GM18498 (cell line): Measurements from ENCODE around the gene KIAA1755.
"Not testable (repeated sequence)": the region's sequence is repeated elsewhere in the genome, so short reads cannot be mapped to it uniquely, and the experiment has no call there.

Experiments used
- ATAC-seq: cut with Tn5 transposase; IDR thresholded peaks from one replicate; pipeline ENCODE4 v1.9.1; 2021; ENCODE audit warnings: mild to moderate bottlenecking, moderate library complexity; ENCODE audit not compliant: unreplicated experiment

Gene KIAA1755

DNA sequence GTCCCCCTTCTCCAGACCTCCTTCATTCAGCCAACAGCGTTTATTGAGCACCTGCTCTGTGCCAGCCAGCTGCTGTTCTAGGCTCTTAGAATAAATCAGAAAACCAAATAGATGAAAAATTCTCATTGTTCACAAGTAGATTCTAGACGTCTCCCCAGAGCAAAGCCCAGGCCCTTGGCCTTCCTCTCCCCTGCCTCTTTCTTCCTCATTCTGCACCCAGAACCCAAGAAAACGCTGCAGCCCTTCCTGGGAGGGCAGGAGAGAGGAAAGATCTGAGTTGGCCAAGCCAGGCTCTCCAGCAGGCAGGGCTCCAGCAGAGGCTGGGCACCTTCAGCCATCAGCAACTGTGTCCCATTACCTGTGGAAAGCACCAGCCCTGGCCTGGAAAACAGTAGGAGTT, 31.4 kb upstream of the KIAA1755 start:
- no peak for ATAC-seq

DNA sequence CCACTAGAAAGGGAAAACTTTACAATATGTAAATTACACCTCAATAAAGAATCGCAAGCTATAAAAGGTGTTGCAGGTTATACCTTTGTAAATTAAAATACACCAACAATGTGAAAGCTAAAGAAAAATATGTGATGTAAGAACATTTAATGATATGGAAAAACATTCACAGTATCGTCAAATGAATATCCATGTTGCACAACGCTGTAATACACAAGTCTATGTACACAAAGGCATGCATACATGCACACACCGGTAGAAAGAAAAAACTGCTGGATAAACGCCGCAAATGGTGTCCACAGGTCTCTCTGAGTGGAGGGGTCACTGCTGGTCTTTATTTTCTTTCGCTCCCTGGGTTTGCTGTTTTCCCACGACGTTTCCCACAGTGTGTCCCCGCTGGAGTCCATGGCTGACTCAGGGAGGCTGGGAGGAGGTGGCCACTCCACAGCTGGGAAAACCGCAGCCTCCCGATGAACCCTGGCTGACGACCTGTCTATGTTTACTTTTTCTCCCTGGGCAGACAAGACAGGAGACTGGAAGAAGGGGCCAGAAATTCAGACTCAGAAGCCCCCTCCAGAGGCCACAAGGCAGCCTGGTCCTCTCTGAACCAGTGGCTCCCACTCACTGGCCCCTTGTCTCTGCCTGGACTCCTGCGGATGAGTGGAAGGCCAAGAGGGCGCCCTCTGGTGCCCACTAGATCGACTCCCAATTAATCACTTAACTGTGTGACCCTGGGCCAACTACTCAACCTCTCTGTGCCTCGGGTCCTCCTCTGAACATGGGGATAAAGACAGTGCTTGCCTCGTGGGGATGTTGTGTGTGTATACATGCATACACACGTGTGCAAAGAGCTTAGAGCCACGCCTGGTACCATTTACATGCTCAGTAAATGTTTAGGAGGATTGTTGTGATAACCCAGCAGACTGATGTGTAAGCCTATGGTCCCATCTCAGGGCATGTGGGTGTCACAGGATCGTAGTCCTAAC, 30.6 kb upstream of the KIAA1755 start:
- no peak for ATAC-seq

- no peak for ATAC-seq
Measured at GRCh38 chr20:38286586-38287531, 26.3 kb upstream of the KIAA1755 start.

GRCh38 chr20:38284893-38285444, 24.4 kb upstream of the KIAA1755 start:
- no peak for ATAC-seq

DNA sequence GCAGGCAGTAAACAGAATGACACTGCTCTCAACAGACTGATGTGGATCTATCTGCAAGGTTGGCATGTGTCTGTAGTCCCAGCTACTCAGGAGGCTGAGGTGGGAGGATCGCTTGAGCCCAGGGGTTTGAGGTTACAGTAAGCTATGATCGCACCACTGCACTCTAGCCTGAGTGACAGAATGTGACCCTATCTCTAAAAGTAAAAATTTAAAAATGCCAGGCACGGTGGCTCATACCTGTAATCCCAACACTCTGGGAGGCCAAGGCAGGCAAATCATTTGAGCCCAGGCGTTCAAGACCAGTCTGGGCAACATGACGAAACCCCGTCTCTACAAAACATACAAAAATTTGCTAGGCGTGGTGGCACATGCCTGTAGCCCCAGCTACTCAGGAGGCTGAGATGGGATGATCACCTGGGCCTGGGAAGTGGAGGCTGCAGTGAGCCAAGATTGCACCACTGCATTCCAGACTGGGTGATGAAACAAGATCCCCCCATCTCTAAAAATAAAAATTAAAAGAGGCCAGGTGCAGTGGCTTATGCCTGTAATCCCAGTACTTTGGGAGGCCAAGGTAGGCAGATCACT, 23.6 kb upstream of the KIAA1755 start:
- not testable (repeated sequence) for ATAC-seq

DNA sequence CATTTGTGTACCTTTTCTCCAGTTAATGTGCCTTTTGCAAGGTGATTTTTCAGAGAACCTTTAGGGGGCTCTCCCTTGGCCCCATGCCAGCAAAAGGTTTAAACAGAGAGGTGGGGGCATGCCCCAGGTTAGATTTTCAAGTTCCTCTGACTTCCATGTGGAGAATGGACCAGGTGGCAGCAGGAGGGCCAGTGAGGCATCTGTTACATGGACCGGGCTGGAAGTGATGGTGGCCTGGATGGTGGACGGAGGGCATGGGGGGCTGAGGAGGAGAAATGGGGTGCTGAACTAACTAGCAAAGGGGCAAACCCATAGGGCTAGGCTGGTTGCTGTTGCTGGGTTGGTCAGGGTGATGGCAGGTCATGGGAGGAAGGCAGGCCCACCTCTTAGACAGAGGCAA, 22.7 kb upstream of the KIAA1755 start:
- no peak for ATAC-seq

DNA sequence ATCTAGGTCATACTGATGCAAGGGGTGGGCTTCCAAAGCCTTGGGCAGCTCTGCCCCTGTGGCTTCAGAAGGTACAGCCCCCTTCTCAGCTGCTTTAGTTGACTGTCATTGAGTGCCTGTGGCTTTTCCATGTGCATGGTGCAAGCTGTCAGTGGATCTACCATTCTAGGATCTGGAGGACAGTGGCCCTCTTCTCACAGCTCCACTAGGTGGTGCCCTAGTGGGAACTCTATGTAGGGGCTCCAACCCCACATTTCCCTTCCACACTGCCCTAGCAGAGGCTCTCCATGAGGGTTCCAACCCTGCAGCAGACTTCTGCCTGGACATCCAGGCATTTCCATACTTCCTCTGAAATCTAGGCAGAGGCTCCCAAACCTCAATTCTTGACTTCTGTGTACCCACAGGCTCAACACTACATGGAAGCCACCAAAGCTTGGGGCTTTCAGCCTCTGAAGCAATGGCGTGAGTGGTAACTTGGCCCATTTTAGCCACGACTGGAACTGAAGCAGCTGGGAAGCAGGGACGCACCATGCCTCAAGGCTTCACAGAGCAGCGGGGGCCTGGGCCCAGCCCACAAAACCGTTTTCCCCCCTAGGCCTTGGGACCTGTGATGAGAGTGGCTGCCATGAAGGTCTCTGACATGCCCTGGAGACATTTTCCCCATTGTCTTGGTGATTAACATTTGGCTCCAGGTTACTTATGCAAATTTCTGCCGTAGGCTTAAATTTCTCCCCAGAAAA, 20.8 kb upstream of the KIAA1755 start:
- ATAC-seq: not testable (repeated sequence)

DNA sequence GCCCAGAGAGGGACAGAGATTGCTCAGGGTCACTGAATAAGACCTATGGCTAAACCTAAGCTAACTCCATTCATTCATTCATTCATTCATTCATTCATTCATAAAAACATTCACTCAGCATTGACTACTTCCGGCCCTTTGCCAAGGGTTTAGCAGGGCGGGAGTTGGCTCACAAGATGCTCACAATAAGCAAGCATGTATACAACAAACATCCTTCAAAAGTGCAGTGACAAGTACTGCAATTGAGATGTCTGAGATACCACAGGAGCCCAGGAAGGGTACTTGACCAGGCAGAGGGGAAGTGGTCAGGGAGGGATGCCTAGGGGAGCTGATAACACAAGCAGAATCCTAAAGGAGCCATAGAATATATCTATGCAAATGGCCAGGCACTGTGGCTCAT, 18.2 kb upstream of the KIAA1755 start:
- ATAC-seq: no peak

DNA sequence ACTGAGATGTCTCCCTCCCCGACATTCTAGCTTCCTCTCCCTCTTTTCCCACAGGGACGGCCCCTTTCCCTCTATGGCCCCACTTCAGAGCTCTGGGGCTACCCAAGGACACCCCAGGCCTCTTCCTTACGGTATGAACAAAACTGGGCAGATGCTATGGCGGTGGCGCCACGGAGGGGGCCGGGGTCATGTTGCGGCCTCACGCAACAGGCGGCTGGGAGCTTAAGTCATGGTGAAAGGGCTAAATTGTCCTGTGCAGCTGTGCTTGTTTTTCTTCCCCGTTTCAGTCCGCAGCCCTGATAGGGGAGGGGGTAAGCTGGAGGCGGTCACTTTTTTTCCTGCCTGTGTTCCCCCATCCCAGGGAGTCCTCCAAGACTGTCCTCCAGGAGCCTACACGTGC, 17.6 kb upstream of the KIAA1755 start:
- ATAC-seq: no peak

DNA sequence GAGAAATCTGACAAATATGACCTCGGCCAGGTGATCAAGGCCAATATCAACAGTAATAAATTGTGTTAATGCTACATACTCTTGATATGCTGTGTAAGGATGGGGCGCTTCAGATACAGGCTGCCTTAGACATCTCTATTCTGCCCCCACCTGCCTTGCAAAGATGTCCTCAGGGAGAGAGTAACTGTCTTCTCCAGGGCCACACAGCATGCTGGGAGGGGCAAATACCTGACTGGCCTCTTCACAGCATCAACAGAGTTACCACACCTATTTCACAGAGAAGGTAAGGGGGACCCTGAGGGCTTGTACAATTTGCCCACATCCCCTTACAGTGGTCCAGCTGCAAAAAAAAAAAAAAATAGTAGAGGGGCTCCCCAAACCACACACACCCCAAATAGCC, 17.2 kb upstream of the KIAA1755 start:
- ATAC-seq: no peak

- no peak for ATAC-seq
Measured at GRCh38 chr20:38277285-38277684, 16.8 kb upstream of the KIAA1755 start.

DNA sequence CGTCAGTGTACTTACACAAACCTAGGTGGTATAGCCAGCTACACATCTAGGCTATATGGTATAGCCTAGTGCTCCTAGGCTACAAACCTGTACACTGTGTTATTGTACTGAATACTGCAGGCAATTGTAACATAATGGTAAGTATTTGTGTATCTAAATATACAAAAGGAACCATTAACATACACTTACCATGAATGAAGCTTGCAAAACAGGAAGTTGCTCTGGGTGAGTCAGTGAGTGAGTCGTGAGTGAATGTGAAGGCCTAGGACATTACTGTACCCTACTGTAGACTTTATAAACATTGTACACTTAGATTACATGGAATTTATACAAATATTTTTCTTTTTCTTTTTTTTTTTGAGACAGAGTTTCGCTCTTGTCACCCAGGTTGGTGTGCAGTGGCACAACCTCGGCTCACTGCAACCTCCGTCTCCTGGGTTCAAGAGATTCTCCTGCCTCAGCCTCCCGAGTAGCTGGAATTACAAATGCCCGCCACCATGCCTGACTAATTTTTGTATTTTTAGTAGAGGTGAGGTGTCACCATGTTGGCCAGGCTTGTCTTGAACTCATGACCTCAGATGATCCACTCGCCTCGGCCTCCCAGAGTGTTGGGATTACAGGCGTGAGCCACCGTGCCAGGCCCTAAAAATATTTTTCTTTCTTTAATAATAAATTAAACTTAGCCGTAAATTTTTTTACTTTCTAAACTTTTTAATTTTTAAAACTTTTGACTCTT, 15.4 kb upstream of the KIAA1755 start:
- ATAC-seq: no peak

GRCh38 chr20:38272961-38273360, 12.4 kb upstream of the KIAA1755 start:
- no peak for ATAC-seq

- ATAC-seq: no peak
Measured at GRCh38 chr20:38272398-38272797, 11.9 kb upstream of the KIAA1755 start.

DNA sequence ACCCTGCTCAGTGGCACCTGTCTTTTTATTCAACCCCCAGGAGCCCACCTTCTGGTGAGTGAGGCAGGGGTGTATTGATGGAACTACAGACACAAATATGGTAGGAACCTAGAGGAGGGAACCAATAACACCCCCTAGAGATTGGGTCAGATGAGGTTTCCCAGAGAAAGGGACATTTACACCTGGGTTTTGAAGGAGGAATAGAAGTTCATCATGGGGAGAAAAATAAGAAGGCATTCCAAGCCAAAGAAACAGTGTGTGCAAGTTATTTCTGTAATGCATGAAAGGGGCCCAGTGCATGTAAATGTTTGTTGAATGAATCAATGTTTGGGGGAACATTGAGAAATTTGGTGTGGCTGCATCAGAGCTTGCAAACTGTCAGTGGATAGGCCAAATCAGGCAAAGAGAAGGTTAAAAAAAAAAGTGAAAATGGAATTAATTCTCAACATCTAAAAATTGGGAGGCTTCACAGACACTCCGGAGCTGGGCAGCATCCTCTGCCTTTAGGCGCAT, 11.1 kb upstream of the KIAA1755 start:
- ATAC-seq: no peak

GRCh38 chr20:38270869-38271605, 10.5 kb upstream of the KIAA1755 start:
- no peak for ATAC-seq

GRCh38 chr20:38269715-38270114, 9.2 kb upstream of the KIAA1755 start:
- ATAC-seq: no peak

- no peak for ATAC-seq
Measured at GRCh38 chr20:38269040-38269439, 8.5 kb upstream of the KIAA1755 start.
